Colonic mucosa (tissue), 4 donors: Measurements from ENCODE around the gene GALNT18. TPM values are rescaled to one million over a fixed set of nuclear protein-coding genes. Genes with fewer than 3 reads are reported as not detected.

Source experiments
- DNase-seq: peaks from one replicate; pipeline ENCODE4 v3.0.0-alpha.2; 2020
- H3K27ac ChIP-seq: fragments of 200-600 bp; one replicate; pipeline ENCODE4 v1.8.0; 2021
- H3K27me3 ChIP-seq: fragments of 200-600 bp; one replicate; pipeline ENCODE4 v1.8.0; 2021
- H3K36me3 ChIP-seq: fragments of 200-600 bp; one replicate; pipeline ENCODE4 v1.8.0; 2021
- H3K4me1 ChIP-seq: fragments of 200-600 bp; one replicate; pipeline ENCODE4 v1.8.0; 2021; ENCODE audit warnings: mild to moderate bottlenecking
- H3K4me3 ChIP-seq: fragments of 200-600 bp; one replicate; pipeline ENCODE4 v1.8.0; 2021
- H3K9ac ChIP-seq, 2 donors: one replicate each; pipeline ENCODE4 v1.7.0; 2013; ENCODE audit warnings: control low read depth in 2 of 2, low read depth in 2 of 2, low read length in 2 of 2
- H3K9me3 ChIP-seq: fragments of 200-600 bp; one replicate; pipeline ENCODE4 v1.8.0; 2021
- CTCF ChIP-seq: fragments of 200-600 bp; IDR thresholded peaks from one replicate; pipeline ENCODE4 v1.8.0; 2022; ENCODE audit warnings: antibody characterized with exemption, mild to moderate bottlenecking
- intact Hi-C: fragments of 100-400 bp; cut with DNase I; formaldehyde crosslinking; loops from one replicate; pipeline ENCODE4 v1.14.1; 2022
- total RNA-seq, 2 donors: library from RNA; stranded (reverse); fragmentation: NEBNext Ultra II Directional in 1 of 2; extraction: Animal tissue kit (Norgen Biotek cat#: 25700) in 1 of 2; gene quantifications; one replicate each; pipeline ENCODE4 v1.2.1, GENCODE V29; 2021
- donor health status: healthy.
- donor health status: DM: no; HTN: no; CAD: no.
- donor health status: DM: no; HTN: no; CAD: no.

The GALNT18 gene
- total RNA-seq, 2 donors from 2014 or later, result 3.6 to 8.3 TPM

GRCh38 chr11:11520231-11521015 lies 101.4 kb downstream of the GALNT18 start:
- no peak for DNase-seq
- no peak overlapping the region for H3K9ac ChIP-seq
- H3K4me1 ChIP-seq, result no peaks in the 10 kb centered on the region
- H3K36me3 ChIP-seq, result no peaks in the 10 kb centered on the region
- H3K9me3 ChIP-seq, result no peaks in the 10 kb centered on the region
- H3K27me3 ChIP-seq, result no peaks in the 10 kb centered on the region
- no peak overlapping the region for H3K27ac ChIP-seq
- no peak overlapping the region for H3K4me3 ChIP-seq
- intact Hi-C loops, result no loop called here
- TF ChIP-seq CTCF, result no peak

GRCh38 chr11:11519184-11519583 lies 102.6 kb downstream of the GALNT18 start:
- Histone ChIP-seq H3K4me1 (no peaks in the 10 kb centered on the region), H3K4me3 (no peak overlapping the region), H3K36me3 (no peaks in the 10 kb centered on the region), H3K27ac (no peak overlapping the region), H3K9me3 (no peaks in the 10 kb centered on the region), H3K9ac (no peak overlapping the region), H3K27me3 (no peaks in the 10 kb centered on the region)
- intact Hi-C loops, result no loop called here
- TF ChIP-seq CTCF, result no peak
- no peak for DNase-seq

GRCh38 chr11:11514246-11514645 lies 107.6 kb downstream of the GALNT18 start:
- Histone ChIP-seq H3K4me1 (no peaks in the 10 kb centered on the region), H3K9me3 (no peaks in the 10 kb centered on the region), H3K4me3 (no peak overlapping the region), H3K27ac (no peak overlapping the region), H3K27me3 (no peaks in the 10 kb centered on the region), H3K9ac (no peak overlapping the region), H3K36me3 (no peaks in the 10 kb centered on the region)
- DNase-seq, result no peak
- TF ChIP-seq CTCF, result no peak
- intact Hi-C loops, result no loop called here

GRCh38 chr11:11513422-11513821 lies 108.4 kb downstream of the GALNT18 start:
- no peaks in the 10 kb centered on the region for H3K36me3 ChIP-seq
- no peak overlapping the region for H3K4me3 ChIP-seq
- peak; percentile 21 for DNase-seq
- H3K27me3 ChIP-seq, result no peaks in the 10 kb centered on the region
- no peak overlapping the region for H3K27ac ChIP-seq
- H3K9me3 ChIP-seq, result no peaks in the 10 kb centered on the region
- TF ChIP-seq CTCF, result no peak
- peak overlapping the region in 1 of 2 donors; percentile 24 for H3K9ac ChIP-seq
- intact Hi-C loops, result no loop called here
- H3K4me1 ChIP-seq, result no peaks in the 10 kb centered on the region

GRCh38 chr11:11512929-11513328 lies 108.9 kb downstream of the GALNT18 start:
- H3K27me3 ChIP-seq, result no peaks in the 10 kb centered on the region
- DNase-seq, result no peak
- H3K9ac ChIP-seq, result no peak overlapping the region
- H3K27ac ChIP-seq, result no peak overlapping the region
- no peaks in the 10 kb centered on the region for H3K36me3 ChIP-seq
- no peaks in the 10 kb centered on the region for H3K4me1 ChIP-seq
- intact Hi-C loops, result no loop called here
- TF ChIP-seq CTCF, result no peak
- H3K4me3 ChIP-seq, result no peak overlapping the region
- no peaks in the 10 kb centered on the region for H3K9me3 ChIP-seq
